GM18499 (cell line): Measurements from ENCODE around the gene SLC16A6.
"Not testable (repeated sequence)": the region's sequence is repeated elsewhere in the genome, so short reads cannot be mapped to it uniquely, and the experiment has no call there.

Experiments used
- ATAC-seq: cut with Tn5 transposase; IDR thresholded peaks from one replicate; pipeline ENCODE4 v1.9.1; 2021; ENCODE audit warnings: moderate number of reproducible peaks; ENCODE audit not compliant: insufficient read depth, unreplicated experiment

Gene SLC16A6

GRCh38 chr17:68290955-68291835, at the start of gene SLC16A6, which contains the start of gene ARSG:
Gene SLC16A6, minus strand, starts transcription at chr17:68291127. Its CDS starts 12,807 bp downstream, at chr17:68278320.
Gene ARSG, plus strand, starts transcription at chr17:68291495. Its CDS starts 15,999 bp downstream, at chr17:68307494.
- no peak for ATAC-seq

- no peak for ATAC-seq
Measured at GRCh38 chr17:68334393-68334792, 43.5 kb upstream of the SLC16A6 start.

GRCh38 chr17:68331932-68332331, 41.0 kb upstream of the SLC16A6 start:
- not testable (repeated sequence) for ATAC-seq

GRCh38 chr17:68329331-68329730, 38.4 kb upstream of the SLC16A6 start:
- no peak for ATAC-seq

- ATAC-seq: no peak
Measured at GRCh38 chr17:68328676-68329075, 37.7 kb upstream of the SLC16A6 start.

GRCh38 chr17:68327823-68328557, 37.1 kb upstream of the SLC16A6 start:
- no peak for ATAC-seq

- ATAC-seq: no peak
Measured at GRCh38 chr17:68326681-68327080, 35.8 kb upstream of the SLC16A6 start.

GRCh38 chr17:68325961-68326360, 35.0 kb upstream of the SLC16A6 start:
- ATAC-seq: no peak

- ATAC-seq: no peak
Measured at GRCh38 chr17:68324654-68325336, 33.9 kb upstream of the SLC16A6 start.

- ATAC-seq: no peak
Measured at GRCh38 chr17:68324114-68324513, 33.2 kb upstream of the SLC16A6 start.

GRCh38 chr17:68322630-68323029, 31.7 kb upstream of the SLC16A6 start:
- no peak for ATAC-seq

- ATAC-seq: no peak
Measured at GRCh38 chr17:68321556-68321954, 30.6 kb upstream of the SLC16A6 start.

GRCh38 chr17:68320943-68321555, 30.1 kb upstream of the SLC16A6 start:
- no peak for ATAC-seq

GRCh38 chr17:68320311-68320865, 29.5 kb upstream of the SLC16A6 start:
- ATAC-seq: no peak

GRCh38 chr17:68319410-68320162, 28.7 kb upstream of the SLC16A6 start:
- ATAC-seq: no peak

GRCh38 chr17:68318103-68318991, 27.4 kb upstream of the SLC16A6 start:
- ATAC-seq: no peak

- ATAC-seq: no peak
Measured at GRCh38 chr17:68317458-68317857, 26.5 kb upstream of the SLC16A6 start.

- ATAC-seq: no peak
Measured at GRCh38 chr17:68315930-68316329, 25.0 kb upstream of the SLC16A6 start.
